ENCODE data around the gene HLA-DQA2. TPM values are rescaled to one million over a fixed set of nuclear protein-coding genes. Genes with fewer than 3 reads are reported as not detected.

The HLA-DQA2 gene
- total and polyA plus RNA-seq, 2 experiments from 2014 or later: not detected

DNA sequence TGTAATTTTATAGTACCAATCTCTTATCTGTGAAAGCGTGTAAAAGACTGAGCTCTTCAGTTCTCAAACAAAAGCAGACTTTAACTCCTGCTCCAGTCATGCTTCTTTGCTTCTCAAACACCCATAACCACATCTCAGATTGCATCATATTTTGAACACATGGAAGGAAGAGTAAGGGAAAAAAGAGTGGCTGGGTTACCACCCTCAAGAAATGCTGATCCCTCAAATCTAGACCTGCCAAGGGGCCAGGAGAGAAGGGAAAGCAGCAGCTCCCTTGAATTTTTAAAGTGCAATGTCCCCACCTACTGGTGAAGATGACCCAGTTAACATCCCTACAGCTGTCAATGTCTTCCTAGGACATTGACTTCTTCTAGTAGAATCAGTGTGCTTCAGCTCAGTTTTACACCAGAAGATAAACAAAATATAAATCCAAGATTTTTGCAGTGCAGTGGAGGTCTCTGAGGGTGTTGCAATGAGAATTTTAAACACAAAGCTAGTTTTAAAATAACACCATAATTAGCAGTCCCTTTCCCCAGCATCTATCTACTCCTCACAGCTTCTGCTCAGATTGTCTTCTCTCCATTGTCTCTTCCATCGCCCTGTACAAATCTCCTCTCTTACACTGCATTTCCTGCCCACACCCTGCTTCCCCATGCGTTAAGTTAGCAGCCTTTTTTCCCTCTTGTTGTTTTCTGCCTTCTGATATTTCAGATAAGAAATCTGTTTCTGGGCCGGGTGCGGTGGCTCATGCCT, 44.8 kb downstream of the HLA-DQA2 start:
- no peak overlapping the region for H3K4me2 ChIP-seq
- H3K36me3 Mint-ChIP-seq (ENCODE audit: low read depth): no peaks in the 10 kb centered on the region
- ATAC-seq (peak; percentile 99), DNase-seq (ENCODE audit: low spot score) (peak; percentile 83)
- H3K27ac ChIP-seq (ENCODE audit: low read depth): no peak overlapping the region
- H3K4me1 ChIP-seq (ENCODE audit: insufficient read depth): no peaks in the 10 kb centered on the region
- no peaks in the 10 kb centered on the region for H3K9me2 ChIP-seq (ENCODE audit: insufficient read depth)
- H3K27me3 Mint-ChIP-seq (ENCODE audit: insufficient read depth, low read depth, poor library complexity): no peaks in the 10 kb centered on the region
- H2AFZ ChIP-seq: no peak overlapping the region
- no peaks in the 10 kb centered on the region for H3K79me2 ChIP-seq (replicated peaks; ENCODE audit: insufficient read depth)
- H3F3A ChIP-seq (replicated peaks; ENCODE audit: low read depth): no peaks in the 10 kb centered on the region
- H3K4me3 ChIP-seq: no peak overlapping the region
- peak overlapping the region; percentile 81; the same call in 1 of the 2 replicates for H3K27ac Mint-ChIP-seq
- TF ChIP-seq, protein P1, sequence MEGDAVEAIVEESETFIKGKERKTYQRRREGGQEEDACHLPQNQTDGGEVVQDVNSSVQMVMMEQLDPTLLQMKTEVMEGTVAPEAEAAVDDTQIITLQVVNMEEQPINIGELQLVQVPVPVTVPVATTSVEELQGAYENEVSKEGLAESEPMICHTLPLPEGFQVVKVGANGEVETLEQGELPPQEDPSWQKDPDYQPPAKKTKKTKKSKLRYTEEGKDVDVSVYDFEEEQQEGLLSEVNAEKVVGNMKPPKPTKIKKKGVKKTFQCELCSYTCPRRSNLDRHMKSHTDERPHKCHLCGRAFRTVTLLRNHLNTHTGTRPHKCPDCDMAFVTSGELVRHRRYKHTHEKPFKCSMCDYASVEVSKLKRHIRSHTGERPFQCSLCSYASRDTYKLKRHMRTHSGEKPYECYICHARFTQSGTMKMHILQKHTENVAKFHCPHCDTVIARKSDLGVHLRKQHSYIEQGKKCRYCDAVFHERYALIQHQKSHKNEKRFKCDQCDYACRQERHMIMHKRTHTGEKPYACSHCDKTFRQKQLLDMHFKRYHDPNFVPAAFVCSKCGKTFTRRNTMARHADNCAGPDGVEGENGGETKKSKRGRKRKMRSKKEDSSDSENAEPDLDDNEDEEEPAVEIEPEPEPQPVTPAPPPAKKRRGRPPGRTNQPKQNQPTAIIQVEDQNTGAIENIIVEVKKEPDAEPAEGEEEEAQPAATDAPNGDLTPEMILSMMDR (conservative IDR thresholded peaks at IDR 0.05; ENCODE audit: low read depth in 2 of 2): peak; percentile 77 to 89
- TF ChIP-seq, protein P2, sequence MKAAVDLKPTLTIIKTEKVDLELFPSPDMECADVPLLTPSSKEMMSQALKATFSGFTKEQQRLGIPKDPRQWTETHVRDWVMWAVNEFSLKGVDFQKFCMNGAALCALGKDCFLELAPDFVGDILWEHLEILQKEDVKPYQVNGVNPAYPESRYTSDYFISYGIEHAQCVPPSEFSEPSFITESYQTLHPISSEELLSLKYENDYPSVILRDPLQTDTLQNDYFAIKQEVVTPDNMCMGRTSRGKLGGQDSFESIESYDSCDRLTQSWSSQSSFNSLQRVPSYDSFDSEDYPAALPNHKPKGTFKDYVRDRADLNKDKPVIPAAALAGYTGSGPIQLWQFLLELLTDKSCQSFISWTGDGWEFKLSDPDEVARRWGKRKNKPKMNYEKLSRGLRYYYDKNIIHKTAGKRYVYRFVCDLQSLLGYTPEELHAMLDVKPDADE (IDR thresholded peaks at IDR 0.05): no peak
- peak; percentile 59 for TF ChIP-seq JUNB (IDR thresholded peaks at IDR 0.05; ENCODE audit: unreplicated experiment)
- no peak for TF ChIP-seq NANOG (IDR thresholded peaks at IDR 0.05; ENCODE audit: borderline replicate concordance)
- TF ChIP-seq EZH2 (IDR thresholded peaks at IDR 0.05; ENCODE audit: low read depth, unreplicated experiment): no peak
- H3K36me3 ChIP-seq (ENCODE audit: insufficient read depth): no peaks in the 10 kb centered on the region
- H3K4me3 Mint-ChIP-seq: no peak overlapping the region
- peaks cover 2% of the 10 kb centered on the region; the same call in 2 of the 3 replicates for H3K4me1 Mint-ChIP-seq
- no peaks in the 10 kb centered on the region for H4K20me1 ChIP-seq (replicated peaks; ENCODE audit: insufficient read depth)
- H3K9me3 Mint-ChIP-seq: no peaks in the 10 kb centered on the region
- H3K27me3 ChIP-seq (ENCODE audit: insufficient read depth): no peaks in the 10 kb centered on the region

DNA sequence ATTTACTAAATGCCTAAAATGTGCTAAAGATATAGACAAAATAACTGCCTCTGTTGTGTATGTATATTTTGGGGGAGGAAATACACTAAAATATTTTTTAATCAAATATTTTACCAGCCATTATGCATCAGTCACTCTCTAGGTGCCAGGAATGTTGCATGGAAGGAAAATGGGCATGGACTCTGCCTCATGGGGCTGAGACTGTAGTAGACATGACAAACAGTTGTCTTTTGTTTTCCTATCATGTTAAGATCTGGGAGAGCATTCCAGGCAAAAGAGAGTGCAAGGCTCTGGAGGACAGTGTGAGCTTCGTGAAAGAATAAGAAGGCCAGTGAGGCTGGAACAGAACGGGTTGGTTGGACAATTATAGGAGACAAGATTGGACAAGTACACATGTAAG, 49.1 kb downstream of the HLA-DQA2 start:
- no peak for ATAC-seq
- Mint-ChIP-seq H3K9me3 (no peaks in the 10 kb centered on the region), H3K36me3 (ENCODE audit: low read depth) (no peaks in the 10 kb centered on the region)
- TF ChIP-seq NANOG (IDR thresholded peaks at IDR 0.05; ENCODE audit: borderline replicate concordance) (no peak), ZNF331 (CRISPR knock-in tag; IDR thresholded peaks at IDR 0.05; ENCODE audit: low read depth) (no peak), ZNF114 (CRISPR knock-in tag; IDR thresholded peaks at IDR 0.05) (no peak), STAT1 (IDR thresholded peaks at IDR 0.05; ENCODE audit: unreplicated experiment) (no peak), CREB1 (CRISPR knock-in tag; IDR thresholded peaks at IDR 0.05; ENCODE audit: low read depth) (no peak), EZH2phosphoT487 (IDR thresholded peaks at IDR 0.05; ENCODE audit: unreplicated experiment) (no peak), EZH2 (IDR thresholded peaks at IDR 0.05; ENCODE audit: low read depth, unreplicated experiment) (no peak), JUNB (IDR thresholded peaks at IDR 0.05; ENCODE audit: unreplicated experiment) (no peak), POLR2AphosphoS5 (IDR thresholded peaks at IDR 0.05; ENCODE audit: low read depth) (no peak)
- TF ChIP-seq, protein P1 (conservative IDR thresholded peaks at IDR 0.05; ENCODE audit: low read depth in 2 of 2): no peak
- TF ChIP-seq, protein P3, sequence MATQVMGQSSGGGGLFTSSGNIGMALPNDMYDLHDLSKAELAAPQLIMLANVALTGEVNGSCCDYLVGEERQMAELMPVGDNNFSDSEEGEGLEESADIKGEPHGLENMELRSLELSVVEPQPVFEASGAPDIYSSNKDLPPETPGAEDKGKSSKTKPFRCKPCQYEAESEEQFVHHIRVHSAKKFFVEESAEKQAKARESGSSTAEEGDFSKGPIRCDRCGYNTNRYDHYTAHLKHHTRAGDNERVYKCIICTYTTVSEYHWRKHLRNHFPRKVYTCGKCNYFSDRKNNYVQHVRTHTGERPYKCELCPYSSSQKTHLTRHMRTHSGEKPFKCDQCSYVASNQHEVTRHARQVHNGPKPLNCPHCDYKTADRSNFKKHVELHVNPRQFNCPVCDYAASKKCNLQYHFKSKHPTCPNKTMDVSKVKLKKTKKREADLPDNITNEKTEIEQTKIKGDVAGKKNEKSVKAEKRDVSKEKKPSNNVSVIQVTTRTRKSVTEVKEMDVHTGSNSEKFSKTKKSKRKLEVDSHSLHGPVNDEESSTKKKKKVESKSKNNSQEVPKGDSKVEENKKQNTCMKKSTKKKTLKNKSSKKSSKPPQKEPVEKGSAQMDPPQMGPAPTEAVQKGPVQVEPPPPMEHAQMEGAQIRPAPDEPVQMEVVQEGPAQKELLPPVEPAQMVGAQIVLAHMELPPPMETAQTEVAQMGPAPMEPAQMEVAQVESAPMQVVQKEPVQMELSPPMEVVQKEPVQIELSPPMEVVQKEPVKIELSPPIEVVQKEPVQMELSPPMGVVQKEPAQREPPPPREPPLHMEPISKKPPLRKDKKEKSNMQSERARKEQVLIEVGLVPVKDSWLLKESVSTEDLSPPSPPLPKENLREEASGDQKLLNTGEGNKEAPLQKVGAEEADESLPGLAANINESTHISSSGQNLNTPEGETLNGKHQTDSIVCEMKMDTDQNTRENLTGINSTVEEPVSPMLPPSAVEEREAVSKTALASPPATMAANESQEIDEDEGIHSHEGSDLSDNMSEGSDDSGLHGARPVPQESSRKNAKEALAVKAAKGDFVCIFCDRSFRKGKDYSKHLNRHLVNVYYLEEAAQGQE (IDR thresholded peaks at IDR 0.05; ENCODE audit: unreplicated experiment): no peak
- TF ChIP-seq, protein P2 (IDR thresholded peaks at IDR 0.05): no peak

More for the DNA sequence above, 49.1 kb downstream of the HLA-DQA2 start:
- Mint-ChIP-seq H3K4me1 (peaks cover 7% of the 10 kb centered on the region; the same call in 2 of the 3 replicates), H3K27ac (no peak overlapping the region), H3K4me3 (no peak overlapping the region), H3K27me3 (ENCODE audit: insufficient read depth, low read depth, poor library complexity) (no peaks in the 10 kb centered on the region)
- Histone ChIP-seq H3K79me2 (replicated peaks; ENCODE audit: insufficient read depth) (no peaks in the 10 kb centered on the region), H3K4me2 (no peak overlapping the region), H3K27ac (ENCODE audit: low read depth) (no peak overlapping the region), H3K27me3 (ENCODE audit: insufficient read depth) (no peaks in the 10 kb centered on the region), H3K4me3 (no peak overlapping the region), H3K4me1 (ENCODE audit: insufficient read depth) (no peaks in the 10 kb centered on the region), H3K9me2 (ENCODE audit: insufficient read depth) (no peaks in the 10 kb centered on the region), H4K20me1 (replicated peaks; ENCODE audit: insufficient read depth) (no peaks in the 10 kb centered on the region), H3F3A (replicated peaks; ENCODE audit: low read depth) (no peaks in the 10 kb centered on the region), H3K36me3 (ENCODE audit: insufficient read depth) (no peaks in the 10 kb centered on the region), H2AFZ (no peak overlapping the region)
- DNase-seq (ENCODE audit: low spot score): no peak

All from GM23338 (cell line).